Activated T-helper 2 cell treated with anti-CD3 and anti-CD28 coated beads, Interferon-gamma antibody, Interleukin-2, Interleukin-4, amounts not matched to agents 10 μg/mL and 5 μg/mL and 100 μg/mL, durations not matched to agents 14 hours and 24 hours and 36 hours (primary cell): Measurements from ENCODE around the gene MINK1. TPM values are rescaled to one million over a fixed set of nuclear protein-coding genes. Genes with fewer than 3 reads are reported as not detected.

Experiments
- DNase-seq: peaks from one replicate; pipeline ENCODE4 v3.0.0; 2021; ENCODE audit warnings: low spot score
- H3K27ac Mint-ChIP-seq: one replicate; pipeline ENCODE4 v1.8.0; 2021; ENCODE audit warnings: mixed read lengths
- H3K27me3 Mint-ChIP-seq: one replicate; pipeline ENCODE4 v1.8.0; 2021; ENCODE audit warnings: low read depth, mixed read lengths
- H3K36me3 Mint-ChIP-seq: one replicate; pipeline ENCODE4 v1.8.0; 2021; ENCODE audit warnings: low read depth, mixed read lengths
- H3K4me1 Mint-ChIP-seq: one replicate; pipeline ENCODE4 v1.8.0; 2021; ENCODE audit warnings: low read depth, mixed read lengths
- H3K4me3 Mint-ChIP-seq: one replicate; pipeline ENCODE4 v1.8.0; 2021; ENCODE audit warnings: low read depth, mild to moderate bottlenecking, moderate library complexity, mixed read lengths
- H3K9me3 Mint-ChIP-seq: one replicate; pipeline ENCODE4 v1.8.0; 2021; ENCODE audit warnings: mixed read lengths
- intact Hi-C: fragments of 100-400 bp; cut with micrococcal nuclease; formaldehyde crosslinking; loops from one replicate; pipeline ENCODE4 v1.15.1; 2023
- total RNA-seq: library from RNA; stranded (reverse); gene quantifications from 2 replicates; pipeline ENCODE4 v1.2.3, GENCODE V29; 2022

Gene MINK1
- total RNA-seq, 1 donor from 2014 or later, result 69.7 TPM

DNA sequence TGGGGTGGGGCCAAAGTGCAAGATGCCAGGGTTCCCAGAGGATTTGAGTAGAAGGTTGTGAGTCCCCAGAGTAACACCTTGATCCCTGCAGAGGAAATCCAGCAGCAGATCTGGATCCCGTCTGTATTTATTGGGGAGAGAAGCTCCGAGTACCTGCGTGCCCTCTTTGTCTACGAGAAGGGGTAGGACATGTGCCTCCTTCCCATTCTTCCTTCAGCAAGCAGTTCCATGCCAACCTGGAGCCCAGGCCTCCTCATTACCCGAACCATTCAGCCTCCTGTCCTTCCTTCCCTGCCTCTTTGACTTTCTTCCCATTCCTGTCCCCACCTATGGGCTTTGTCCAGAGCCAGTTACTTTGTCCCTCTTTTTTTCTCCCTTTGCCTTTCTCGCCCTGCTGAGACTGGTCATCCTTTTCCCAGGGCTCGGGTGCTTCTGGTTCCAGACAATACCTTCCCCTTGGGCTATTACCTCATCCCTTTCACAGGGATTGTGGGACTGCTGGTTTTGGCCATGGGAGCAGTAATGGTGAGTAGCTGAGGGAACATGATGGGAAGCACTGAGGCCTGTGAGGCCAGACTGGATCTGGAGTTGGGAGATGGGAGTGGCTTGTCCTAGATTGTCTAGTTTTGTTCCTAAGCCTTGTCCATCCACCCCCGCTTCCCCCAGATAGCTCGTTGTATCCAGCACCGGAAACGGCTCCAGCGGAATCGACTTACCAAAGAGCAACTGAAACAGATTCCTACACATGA, 109.8 kb downstream of the MINK1 start:
- Mint-ChIP-seq H3K36me3 (peaks cover 89% of the 10 kb centered on the region), H3K9me3 (no peaks in the 10 kb centered on the region)
- intact Hi-C loops, result loop anchor here (10.0 kb wide), 1 partner anchor 578 kb away; the partner anchor contains the start of gene UBE2G1

DNA sequence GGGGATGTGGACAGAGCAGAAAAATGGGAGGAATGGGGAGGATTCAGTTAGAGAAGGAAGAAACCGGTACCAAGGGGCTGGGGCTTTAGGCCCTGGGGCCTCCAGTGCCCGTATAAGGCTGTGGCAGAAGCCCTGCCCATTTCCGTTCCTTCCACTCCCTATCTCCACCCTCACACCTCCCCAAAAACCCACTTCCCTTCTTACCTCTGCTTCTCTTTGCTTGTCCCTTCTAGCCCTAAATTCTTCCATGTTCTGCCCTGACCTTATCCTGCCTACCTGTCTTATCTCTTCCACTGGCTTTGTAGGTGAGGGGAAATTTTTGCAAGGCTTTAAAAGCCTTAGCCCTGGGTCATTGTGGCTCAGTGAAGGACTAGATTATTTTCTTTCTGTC, 111.0 kb downstream of the MINK1 start:
- no peaks in the 10 kb centered on the region for H3K9me3 Mint-ChIP-seq
- intact Hi-C loops, result loop anchor here (2.0 to 10.0 kb wide), 2 partner anchors 35 to 579 kb away; partner anchors contain the start of gene UBE2G1
- DNase-seq, result peak; percentile 66
- peak overlapping the region; percentile 92 for H3K27ac Mint-ChIP-seq
- peaks cover 52% of the 10 kb centered on the region for H3K4me1 Mint-ChIP-seq
- H3K4me3 Mint-ChIP-seq, result peak overlapping the region; percentile 100
- H3K36me3 Mint-ChIP-seq, result peaks cover 78% of the 10 kb centered on the region
- H3K27me3 Mint-ChIP-seq, result no peaks in the 10 kb centered on the region

More for the DNA sequence above, 109.8 kb downstream of the MINK1 start:
- H3K27me3 Mint-ChIP-seq, result no peaks in the 10 kb centered on the region
- H3K27ac Mint-ChIP-seq, result peak overlapping the region; percentile 7
- peak overlapping the region; percentile 100 for H3K4me3 Mint-ChIP-seq
- DNase-seq, result no peak
- H3K4me1 Mint-ChIP-seq, result peaks cover 60% of the 10 kb centered on the region

DNA sequence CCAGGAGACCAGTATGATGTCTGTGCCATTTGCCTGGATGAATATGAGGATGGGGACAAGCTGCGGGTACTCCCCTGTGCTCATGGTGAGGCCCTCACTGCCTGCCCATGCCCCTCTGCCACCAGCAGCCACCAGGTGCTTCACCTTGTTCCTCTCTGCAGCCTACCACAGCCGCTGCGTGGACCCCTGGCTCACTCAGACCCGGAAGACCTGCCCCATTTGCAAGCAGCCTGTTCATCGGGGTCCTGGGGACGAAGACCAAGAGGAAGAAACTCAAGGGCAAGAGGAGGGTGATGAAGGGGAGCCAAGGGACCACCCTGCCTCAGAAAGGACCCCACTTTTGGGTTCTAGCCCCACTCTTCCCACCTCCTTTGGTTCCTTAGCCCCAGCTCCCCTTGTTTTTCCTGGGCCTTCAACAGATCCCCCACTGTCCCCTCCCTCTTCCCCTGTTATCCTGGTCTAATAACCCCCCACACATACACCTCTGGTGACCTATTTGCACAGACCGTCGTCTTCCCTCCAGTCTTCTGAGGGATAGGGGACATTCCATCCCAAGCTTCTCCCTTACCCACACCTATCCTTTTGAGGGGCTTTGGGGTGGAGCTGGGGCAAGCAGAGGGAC, 111.5 kb downstream of the MINK1 start:
- peaks cover 52% of the 10 kb centered on the region for H3K4me1 Mint-ChIP-seq
- H3K36me3 Mint-ChIP-seq, result peaks cover 76% of the 10 kb centered on the region
- peak overlapping the region; percentile 92 for H3K27ac Mint-ChIP-seq
- no peaks in the 10 kb centered on the region for H3K27me3 Mint-ChIP-seq
- DNase-seq, result no peak
- peak overlapping the region; percentile 100 for H3K4me3 Mint-ChIP-seq
- intact Hi-C loops, result loop anchor here (2.0 to 10.0 kb wide), 2 partner anchors 36 to 580 kb away; partner anchors contain the start of gene UBE2G1
- H3K9me3 Mint-ChIP-seq, result no peaks in the 10 kb centered on the region

DNA sequence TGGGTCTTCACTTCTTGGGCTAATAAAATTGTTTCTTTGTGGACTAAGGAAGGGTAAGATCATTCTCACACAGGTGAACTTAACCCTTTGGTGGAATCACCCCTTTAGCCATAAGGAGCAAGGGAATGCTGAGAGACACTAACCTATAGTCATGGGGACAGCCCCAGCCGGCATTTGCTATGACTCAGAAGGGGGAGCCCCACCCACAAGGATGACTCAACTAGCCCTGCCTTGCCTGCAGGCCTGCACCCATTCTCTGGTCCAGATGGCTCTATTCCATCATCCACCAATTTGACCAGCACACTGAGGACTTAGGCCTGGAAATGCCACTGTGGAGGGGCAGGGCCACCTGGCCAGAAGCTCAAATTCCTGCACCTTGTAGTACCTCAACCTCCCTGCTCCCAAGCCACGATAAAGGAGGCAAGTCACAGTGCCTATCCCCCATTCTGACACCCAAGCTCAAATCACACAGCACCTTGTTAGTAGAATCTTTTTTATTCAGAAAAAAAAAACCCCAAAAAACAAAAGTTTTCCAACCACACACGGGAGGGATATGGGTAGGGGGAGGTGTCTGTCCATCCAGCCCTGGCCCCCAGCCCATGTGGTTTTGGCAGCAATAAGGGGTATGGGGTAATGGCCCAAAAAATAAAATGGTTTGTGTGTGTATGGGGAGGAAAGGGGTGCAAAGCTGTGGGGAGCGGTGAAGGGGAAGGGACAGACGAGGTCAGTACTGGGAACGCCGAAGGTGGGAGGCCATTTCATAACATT, 112.2 kb downstream of the MINK1 start:
- peaks cover 72% of the 10 kb centered on the region for H3K36me3 Mint-ChIP-seq
- H3K9me3 Mint-ChIP-seq, result no peaks in the 10 kb centered on the region
- peaks cover 52% of the 10 kb centered on the region for H3K4me1 Mint-ChIP-seq
- intact Hi-C loops, result loop anchor here (2.0 to 10.0 kb wide), 2 partner anchors 37 to 581 kb away; partner anchors contain the start of gene UBE2G1
- peak; percentile 76 for DNase-seq
- peak overlapping the region; percentile 92 for H3K27ac Mint-ChIP-seq
- no peaks in the 10 kb centered on the region for H3K27me3 Mint-ChIP-seq
- peak overlapping the region; percentile 100 for H3K4me3 Mint-ChIP-seq

DNA sequence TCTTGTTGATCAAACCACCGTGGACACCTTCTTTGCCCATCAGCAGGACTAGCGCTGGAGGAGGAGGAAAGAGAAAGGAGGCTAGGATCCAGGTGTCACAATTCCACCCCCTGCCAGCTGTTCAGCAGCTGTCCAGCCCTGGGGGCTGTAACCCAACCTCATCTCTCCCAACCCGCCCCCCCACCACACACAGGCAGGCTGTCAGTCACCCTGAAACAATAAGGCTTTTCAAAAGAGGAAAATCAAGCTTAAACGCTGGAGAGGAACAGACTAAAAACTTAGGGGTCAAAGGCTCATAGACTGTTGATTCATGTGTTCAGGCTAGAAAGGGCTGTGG, 112.8 kb downstream of the MINK1 start:
- peaks cover 56% of the 10 kb centered on the region for H3K4me1 Mint-ChIP-seq
- peaks cover 66% of the 10 kb centered on the region for H3K36me3 Mint-ChIP-seq
- intact Hi-C loops, result loop anchor here (2.0 to 10.0 kb wide), 2 partner anchors 37 to 581 kb away; partner anchors contain the start of gene UBE2G1
- H3K27me3 Mint-ChIP-seq, result no peaks in the 10 kb centered on the region
- H3K4me3 Mint-ChIP-seq, result peak overlapping the region; percentile 100
- H3K27ac Mint-ChIP-seq, result peak overlapping the region; percentile 95
- H3K9me3 Mint-ChIP-seq, result no peaks in the 10 kb centered on the region
- no peak for DNase-seq

DNA sequence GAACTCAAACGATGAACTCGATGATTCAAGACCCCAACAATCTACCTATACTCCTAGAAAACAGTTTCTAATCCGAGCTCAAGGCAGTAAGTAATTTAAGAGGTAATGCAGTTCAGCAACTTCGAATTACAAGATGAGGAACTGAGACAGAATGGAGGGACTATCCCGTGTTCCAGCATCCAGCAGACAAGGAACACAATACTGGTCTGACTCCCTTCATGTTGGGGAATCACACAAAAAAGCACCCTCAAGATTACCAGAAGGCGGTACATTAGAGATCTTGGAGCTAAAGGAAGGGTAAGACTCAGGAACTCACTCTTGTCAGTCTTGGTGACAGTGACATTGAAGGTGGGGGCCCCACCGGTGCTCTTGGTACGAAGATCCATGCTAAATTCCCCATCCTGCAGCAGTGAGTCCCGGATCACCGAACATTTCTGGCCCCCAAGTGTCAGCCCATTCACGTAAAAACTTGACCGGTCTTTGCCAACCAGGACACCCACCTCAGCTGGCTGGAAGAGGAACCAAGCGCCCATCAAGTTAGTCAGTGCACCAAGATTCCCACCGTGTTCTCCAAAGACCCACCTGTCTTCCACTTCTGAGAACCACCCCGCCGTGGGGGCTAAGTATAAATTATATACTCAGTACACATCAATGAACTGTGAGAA, 113.3 kb downstream of the MINK1 start:
- DNase-seq, result no peak
- Mint-ChIP-seq H3K4me3 (peak overlapping the region; percentile 100), H3K27me3 (no peaks in the 10 kb centered on the region), H3K9me3 (no peaks in the 10 kb centered on the region), H3K27ac (peak overlapping the region; percentile 95), H3K4me1 (peaks cover 56% of the 10 kb centered on the region), H3K36me3 (peaks cover 61% of the 10 kb centered on the region)
- intact Hi-C loops, result loop anchor here (10.0 kb wide), 1 partner anchor 582 kb away; the partner anchor contains the start of gene UBE2G1

DNA sequence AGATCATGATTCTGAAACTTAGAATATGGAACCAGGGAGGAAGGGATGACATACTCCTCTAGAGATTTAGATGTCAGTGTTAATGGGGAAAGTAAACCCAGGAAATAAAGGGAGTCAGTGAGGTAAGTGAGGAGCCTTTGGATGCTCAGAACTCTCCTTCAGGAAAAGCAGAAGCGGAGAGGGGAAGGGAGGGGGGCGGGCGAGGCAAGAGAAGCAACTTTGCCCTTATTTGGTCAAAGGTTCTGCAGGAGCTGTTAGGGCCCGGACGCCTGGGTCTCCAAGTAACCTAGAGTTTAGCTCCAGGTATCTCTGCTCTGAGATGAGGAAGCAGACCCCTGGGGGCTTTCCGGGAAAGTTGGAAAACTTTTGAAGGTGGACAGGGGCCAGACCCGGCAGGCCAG, 113.9 kb downstream of the MINK1 start:
- intact Hi-C loops, result loop anchor here (10.0 kb wide), 1 partner anchor 582 kb away; the partner anchor contains the start of gene UBE2G1
- Mint-ChIP-seq H3K4me1 (peaks cover 51% of the 10 kb centered on the region), H3K4me3 (peak overlapping the region; percentile 100), H3K9me3 (no peaks in the 10 kb centered on the region), H3K27ac (peak overlapping the region; percentile 95), H3K27me3 (no peaks in the 10 kb centered on the region), H3K36me3 (peaks cover 55% of the 10 kb centered on the region)
- no peak for DNase-seq

Other genes with a start within 250 kb of the MINK1 start
- gene SMTNL2, start 248.8 kb upstream of the MINK1 start, total RNA-seq, result not detected in 2 replicates
- gene ALOX15, start 191.7 kb upstream of the MINK1 start, total RNA-seq, result not detected in 2 replicates
- 115 and 116 TPM in 2 replicates for gene PELP1, start 129.2 kb upstream of the MINK1 start, total RNA-seq
- 226 and 231 TPM in 2 replicates for gene ARRB2, start 122.7 kb upstream of the MINK1 start, total RNA-seq
- gene MED11, start 101.9 kb upstream of the MINK1 start, total RNA-seq, result 24.0 and 24.9 TPM in 2 replicates
- 0.09 TPM in 1 of 2 replicates, not detected in the other for gene ZMYND15, start 93.5 kb upstream of the MINK1 start, total RNA-seq
- gene CXCL16, start 93.4 kb upstream of the MINK1 start, total RNA-seq, result 1.8 and 2.3 TPM in 2 replicates
- gene TM4SF5, start 61.5 kb upstream of the MINK1 start, total RNA-seq, result not detected in 2 replicates
- 0.28 and 0.46 TPM in 2 replicates for gene VMO1, start 47.0 kb upstream of the MINK1 start, total RNA-seq
- gene GLTPD2, start 44.4 kb upstream of the MINK1 start, total RNA-seq, result not detected in 2 replicates
- 215 and 220 TPM in 2 replicates for gene PSMB6, start 37.2 kb upstream of the MINK1 start, total RNA-seq
- gene PLD2, start 26.2 kb upstream of the MINK1 start, total RNA-seq, result 22.3 and 26.6 TPM in 2 replicates
- gene C17orf107, start 66.2 kb downstream of the MINK1 start, total RNA-seq, result 0.76 and 1.3 TPM in 2 replicates
- 0.32 and 0.44 TPM in 2 replicates for gene CHRNE, start 69.8 kb downstream of the MINK1 start, total RNA-seq
- gene GP1BA, start 98.9 kb downstream of the MINK1 start, total RNA-seq, result not detected in 2 replicates
- 91.4 and 103 TPM in 2 replicates for gene SLC25A11, start 106.7 kb downstream of the MINK1 start, total RNA-seq
- 112 and 126 TPM in 2 replicates for gene RNF167, start 106.9 kb downstream of the MINK1 start, total RNA-seq
- 1,460 and 1,475 TPM in 2 replicates for gene PFN1, start 115.2 kb downstream of the MINK1 start, total RNA-seq
- gene ENO3, start 117.8 kb downstream of the MINK1 start, total RNA-seq, result 45.7 and 47.9 TPM in 2 replicates
- gene SPAG7, start 134.5 kb downstream of the MINK1 start, total RNA-seq, result 66.5 and 70.4 TPM in 2 replicates
- 90.2 and 92.3 TPM in 2 replicates for gene CAMTA2, start 154.3 kb downstream of the MINK1 start, total RNA-seq
- 0.43 and 0.53 TPM in 2 replicates for gene INCA1, start 164.2 kb downstream of the MINK1 start, total RNA-seq
- 51.0 and 51.4 TPM in 2 replicates for gene KIF1C, start 164.6 kb downstream of the MINK1 start, total RNA-seq
- 0.14 TPM in 2 replicates for gene SLC52A1, start 202.1 kb downstream of the MINK1 start, total RNA-seq
- gene ZFP3, start 245.1 kb downstream of the MINK1 start, total RNA-seq, result 1.4 and 1.9 TPM in 2 replicates